Ovary (tissue), 3 donors: ENCODE data around the gene ANAPC5.

Experiments used
- EP300 ChIP-seq: sonication (generic); formaldehyde crosslinking; IDR thresholded peaks from one replicate; pipeline ENCODE4 v1.6.1; 2017; ENCODE audit warnings: antibody characterized with exemption
- POLR2A ChIP-seq: fragments of 450-650 bp; IDR thresholded peaks from one replicate; pipeline ENCODE4 v1.6.1; 2017; ENCODE audit warnings: antibody characterized with exemption, mild to moderate bottlenecking, moderate library complexity
- TF ChIP-seq, protein P1 (sequence below), 3 donors: fragments of 450-650 bp in 2 of 3; fragments of 200-600 bp in 1 of 3; IDR thresholded peaks; one replicate each; pipeline versions ENCODE4 v1.5.1 to v1.8.0; 2016 to 2022; ENCODE audit warnings: antibody characterized with exemption in 3 of 3, mild to moderate bottlenecking in 1 of 3
- donor health status: DM: no; HTN: no; CAD: no.

- TF ChIP-seq, protein P1, sequence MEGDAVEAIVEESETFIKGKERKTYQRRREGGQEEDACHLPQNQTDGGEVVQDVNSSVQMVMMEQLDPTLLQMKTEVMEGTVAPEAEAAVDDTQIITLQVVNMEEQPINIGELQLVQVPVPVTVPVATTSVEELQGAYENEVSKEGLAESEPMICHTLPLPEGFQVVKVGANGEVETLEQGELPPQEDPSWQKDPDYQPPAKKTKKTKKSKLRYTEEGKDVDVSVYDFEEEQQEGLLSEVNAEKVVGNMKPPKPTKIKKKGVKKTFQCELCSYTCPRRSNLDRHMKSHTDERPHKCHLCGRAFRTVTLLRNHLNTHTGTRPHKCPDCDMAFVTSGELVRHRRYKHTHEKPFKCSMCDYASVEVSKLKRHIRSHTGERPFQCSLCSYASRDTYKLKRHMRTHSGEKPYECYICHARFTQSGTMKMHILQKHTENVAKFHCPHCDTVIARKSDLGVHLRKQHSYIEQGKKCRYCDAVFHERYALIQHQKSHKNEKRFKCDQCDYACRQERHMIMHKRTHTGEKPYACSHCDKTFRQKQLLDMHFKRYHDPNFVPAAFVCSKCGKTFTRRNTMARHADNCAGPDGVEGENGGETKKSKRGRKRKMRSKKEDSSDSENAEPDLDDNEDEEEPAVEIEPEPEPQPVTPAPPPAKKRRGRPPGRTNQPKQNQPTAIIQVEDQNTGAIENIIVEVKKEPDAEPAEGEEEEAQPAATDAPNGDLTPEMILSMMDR (IDR thresholded peaks at IDR 0.05) = no peak
- no peak for TF ChIP-seq POLR2A
- TF ChIP-seq EP300 = no peak
Observed at GRCh38 chr12:121344506-121344905, 7.7 kb downstream of the ANAPC5 start.
